ENCODE data around the gene PER1.

The PER1 gene, protein sequence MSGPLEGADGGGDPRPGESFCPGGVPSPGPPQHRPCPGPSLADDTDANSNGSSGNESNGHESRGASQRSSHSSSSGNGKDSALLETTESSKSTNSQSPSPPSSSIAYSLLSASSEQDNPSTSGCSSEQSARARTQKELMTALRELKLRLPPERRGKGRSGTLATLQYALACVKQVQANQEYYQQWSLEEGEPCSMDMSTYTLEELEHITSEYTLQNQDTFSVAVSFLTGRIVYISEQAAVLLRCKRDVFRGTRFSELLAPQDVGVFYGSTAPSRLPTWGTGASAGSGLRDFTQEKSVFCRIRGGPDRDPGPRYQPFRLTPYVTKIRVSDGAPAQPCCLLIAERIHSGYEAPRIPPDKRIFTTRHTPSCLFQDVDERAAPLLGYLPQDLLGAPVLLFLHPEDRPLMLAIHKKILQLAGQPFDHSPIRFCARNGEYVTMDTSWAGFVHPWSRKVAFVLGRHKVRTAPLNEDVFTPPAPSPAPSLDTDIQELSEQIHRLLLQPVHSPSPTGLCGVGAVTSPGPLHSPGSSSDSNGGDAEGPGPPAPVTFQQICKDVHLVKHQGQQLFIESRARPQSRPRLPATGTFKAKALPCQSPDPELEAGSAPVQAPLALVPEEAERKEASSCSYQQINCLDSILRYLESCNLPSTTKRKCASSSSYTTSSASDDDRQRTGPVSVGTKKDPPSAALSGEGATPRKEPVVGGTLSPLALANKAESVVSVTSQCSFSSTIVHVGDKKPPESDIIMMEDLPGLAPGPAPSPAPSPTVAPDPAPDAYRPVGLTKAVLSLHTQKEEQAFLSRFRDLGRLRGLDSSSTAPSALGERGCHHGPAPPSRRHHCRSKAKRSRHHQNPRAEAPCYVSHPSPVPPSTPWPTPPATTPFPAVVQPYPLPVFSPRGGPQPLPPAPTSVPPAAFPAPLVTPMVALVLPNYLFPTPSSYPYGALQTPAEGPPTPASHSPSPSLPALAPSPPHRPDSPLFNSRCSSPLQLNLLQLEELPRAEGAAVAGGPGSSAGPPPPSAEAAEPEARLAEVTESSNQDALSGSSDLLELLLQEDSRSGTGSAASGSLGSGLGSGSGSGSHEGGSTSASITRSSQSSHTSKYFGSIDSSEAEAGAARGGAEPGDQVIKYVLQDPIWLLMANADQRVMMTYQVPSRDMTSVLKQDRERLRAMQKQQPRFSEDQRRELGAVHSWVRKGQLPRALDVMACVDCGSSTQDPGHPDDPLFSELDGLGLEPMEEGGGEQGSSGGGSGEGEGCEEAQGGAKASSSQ (N-terminal part only)

GRCh38 chr17:8152112-8152775, at the start of gene PER1:
TSS of gene PER1 (minus strand) at chr17:8152404. CDS start at chr17:8150706, 1,698 bp downstream.
- peak; percentile 23 to 81 for DNase-seq

GRCh38 chr17:8192070-8192815, 40.0 kb upstream of the PER1 start:
- DNase-seq = peak; percentile 10 to 83

- DNase-seq = no peak
Observed at GRCh38 chr17:8190506-8190905, 38.3 kb upstream of the PER1 start.

DNA sequence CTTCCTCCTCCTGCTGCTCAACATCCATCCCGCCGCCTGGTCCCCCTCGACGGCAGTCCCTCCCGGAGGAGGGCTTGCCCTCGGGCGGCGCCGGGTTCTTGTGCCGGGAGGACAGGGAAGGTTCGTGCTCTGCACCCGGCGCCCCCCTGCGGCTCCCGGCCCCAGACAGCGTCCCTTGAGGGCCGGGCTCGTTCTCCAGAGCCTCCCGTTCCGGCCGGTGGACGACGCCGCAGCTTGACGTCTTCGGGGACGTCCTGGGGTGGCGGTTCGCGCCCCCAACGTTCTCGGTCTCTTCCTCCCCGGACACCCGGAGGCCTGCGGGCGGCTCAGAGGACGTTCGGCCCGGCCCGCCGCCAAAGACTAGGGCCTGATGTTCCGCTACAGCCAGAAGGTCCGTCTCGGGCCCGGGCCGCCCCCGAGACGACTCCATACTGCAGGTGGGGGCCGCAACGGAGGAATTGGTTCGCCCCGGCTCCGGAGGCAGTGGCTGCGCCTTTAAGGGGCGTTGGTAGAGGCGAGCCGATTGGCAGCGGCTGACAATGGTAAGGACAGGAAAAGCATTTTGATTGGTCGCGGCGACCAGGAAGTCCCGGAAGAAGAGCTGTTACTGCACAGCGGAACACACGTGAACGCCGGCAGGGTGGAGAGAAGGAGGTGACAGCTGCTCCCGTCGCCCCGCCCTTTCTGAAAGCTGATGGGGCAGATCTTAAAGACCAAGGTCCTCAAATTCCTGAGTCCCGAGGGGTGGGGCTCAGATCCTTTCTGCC, 37.7 kb upstream of the PER1 start, which contains the start of gene BORCS6:
TSS of gene BORCS6 (minus strand) at position 470 of the 767 bp plus-strand sequence. CDS start at position 430, 40 bp downstream.
- peak; percentile 72 to 99 for DNase-seq

DNA sequence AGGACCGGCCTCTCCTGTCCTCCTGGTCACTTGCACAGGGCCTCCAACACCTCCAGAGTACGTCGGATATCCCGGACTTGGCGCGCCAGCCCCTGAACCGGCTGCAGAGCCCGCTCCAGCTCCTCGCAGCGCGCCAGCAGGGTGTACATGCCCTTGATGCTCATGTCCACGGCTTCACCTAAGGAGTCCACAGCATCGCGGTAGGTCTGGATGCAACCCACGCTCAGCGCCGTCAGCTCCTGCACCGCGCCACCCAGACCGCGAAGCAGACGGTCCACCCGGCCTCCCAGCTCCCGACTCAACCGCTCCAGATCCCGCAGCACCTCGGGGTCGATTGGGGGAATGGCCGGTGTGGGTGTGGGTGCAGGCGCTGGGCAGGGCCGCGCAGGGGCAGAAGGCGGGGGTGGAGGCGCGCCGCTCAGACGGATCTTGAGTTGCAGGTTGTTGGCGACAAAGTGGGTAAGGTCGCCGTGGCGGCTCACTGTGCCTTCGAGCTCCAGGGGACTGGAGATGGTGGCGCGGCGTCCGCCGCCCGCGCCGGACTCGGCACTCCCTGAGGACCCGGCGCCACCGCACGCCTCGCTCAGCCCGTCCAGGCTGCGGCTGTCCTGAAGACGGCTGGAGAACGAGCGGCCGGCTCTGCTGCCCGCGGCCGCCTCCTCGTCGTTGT, 37.0 kb upstream of the PER1 start:
- DNase-seq = no peak

GRCh38 chr17:8188263-8188839, 36.1 kb upstream of the PER1 start:
- DNase-seq = no peak

- peak; percentile 83 to 95 for DNase-seq
Observed at GRCh38 chr17:8187517-8188262, 35.5 kb upstream of the PER1 start.

DNA sequence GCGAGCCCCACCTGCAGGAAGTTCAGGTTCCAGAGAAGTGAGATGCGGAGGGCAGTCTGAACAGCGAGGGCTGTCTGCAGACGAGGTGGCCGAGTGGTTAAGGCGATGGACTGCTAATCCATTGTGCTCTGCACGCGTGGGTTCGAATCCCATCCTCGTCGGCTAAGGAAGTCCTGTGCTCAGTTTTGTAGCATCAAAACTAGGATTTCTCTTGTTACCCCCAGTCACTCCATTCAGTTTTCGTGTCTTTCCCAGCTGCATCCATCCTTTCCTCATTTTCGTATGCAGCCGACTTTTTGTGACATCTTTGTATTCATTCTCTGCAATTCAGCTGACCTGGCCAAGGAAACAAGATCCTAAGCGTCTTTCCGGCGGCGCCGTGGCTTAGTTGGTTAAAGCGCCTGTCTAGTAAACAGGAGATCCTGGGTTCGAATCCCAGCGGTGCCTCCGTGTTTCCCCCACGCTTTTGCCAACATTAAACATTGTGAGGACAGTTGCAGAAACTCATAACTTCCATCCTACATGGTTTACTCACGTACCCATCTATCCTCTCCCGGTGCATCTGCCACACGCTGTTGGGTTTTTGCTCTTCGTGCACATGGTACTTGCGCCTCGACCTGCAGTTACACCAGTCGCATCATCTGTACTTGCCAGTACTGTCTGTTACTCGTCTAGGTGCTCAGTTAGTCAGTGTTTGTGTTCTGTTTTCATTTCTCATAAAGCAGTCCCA, 34.7 kb upstream of the PER1 start:
- peak; percentile 91 to 92 for DNase-seq

DNA sequence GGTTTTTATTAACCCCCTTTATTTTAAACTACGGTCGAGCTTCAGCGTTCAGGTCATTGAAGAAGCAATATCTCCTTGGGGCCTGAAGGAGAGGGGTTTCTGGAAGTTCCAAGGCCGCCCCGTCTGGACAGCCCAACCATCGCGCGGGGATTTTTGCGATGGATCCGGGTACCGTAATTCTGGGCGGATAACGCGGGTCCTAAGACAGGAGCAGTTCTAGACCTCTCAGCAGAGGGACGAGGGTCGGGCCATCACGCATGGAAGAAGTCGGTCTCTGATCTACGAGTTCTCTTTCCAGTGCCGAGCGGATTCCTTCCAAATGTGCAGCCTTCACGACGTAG, 34.2 kb upstream of the PER1 start:
- DNase-seq = no peak

- peak; percentile 50 to 92 for DNase-seq
Observed at GRCh38 chr17:8185582-8186445, 33.6 kb upstream of the PER1 start.

DNA sequence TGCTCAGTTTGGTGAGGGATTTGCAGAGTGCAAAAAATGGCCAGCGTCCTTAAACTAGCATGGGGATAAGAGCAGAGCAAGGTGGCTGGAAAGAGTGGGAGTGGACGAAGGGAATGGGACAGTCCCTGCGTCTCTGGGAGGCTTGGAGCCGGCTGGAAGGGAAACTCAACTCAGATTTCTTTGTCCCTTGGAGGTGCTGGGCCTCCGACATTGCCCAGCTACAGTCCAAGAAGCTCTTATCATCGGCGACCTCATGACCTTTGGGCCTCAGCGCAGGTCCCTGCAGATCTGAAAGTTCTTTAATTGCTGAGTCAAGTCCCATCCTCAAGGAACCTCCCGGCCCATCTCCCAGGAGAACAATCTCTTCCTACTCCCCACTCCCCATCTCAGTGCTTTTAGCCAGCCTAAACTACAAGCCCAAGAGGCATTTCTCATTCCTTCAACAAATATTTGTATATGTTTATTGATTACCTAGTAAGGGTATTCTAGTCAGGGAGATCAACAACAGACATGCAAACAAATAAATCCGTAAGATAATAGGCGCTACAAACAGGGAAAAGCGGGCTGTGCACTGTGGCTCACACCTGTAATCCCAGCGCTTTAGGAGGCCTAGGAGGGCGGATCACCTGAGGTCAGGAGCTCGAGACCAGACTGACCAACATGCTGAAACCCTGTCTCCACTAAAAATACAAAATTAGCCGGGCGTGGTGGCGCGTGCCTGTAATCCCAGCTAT, 25.0 kb upstream of the PER1 start:
- no peak for DNase-seq

DNA sequence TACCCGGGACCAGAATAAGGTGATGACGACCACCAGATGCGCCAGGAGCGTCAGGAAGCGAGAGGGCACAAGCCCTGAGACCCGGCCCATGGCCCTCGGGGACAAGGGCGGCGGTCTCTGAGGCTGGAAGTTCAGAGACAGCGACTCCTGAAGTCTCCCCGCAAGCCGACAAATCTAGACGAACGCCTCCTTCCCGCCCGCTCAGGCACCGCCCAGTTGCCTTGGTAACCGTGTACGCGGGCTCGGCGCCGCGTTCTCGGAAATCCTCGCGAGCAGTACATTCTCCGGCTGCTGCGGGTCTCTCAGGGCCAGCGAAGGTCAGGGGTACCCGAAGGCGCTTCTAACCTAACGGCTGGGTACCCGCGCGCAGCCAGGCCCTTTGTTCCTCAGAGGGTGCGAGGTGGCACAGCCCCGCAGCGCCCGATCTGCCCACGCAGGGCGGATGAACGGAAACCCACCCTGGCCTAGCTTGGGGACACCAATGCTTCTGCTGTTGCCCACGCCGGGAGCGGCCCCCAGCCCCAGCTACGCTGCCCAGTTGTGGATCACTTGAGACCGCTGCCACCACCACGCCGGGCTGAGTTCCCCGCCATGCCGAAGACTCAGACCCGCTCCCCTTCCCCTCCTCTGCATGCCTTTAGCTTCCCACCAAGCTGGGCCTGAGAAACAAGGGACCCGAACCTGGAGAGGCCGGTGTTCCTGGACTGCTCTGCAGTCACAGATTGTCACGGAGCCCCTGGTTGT, 24.2 kb upstream of the PER1 start, which contains the start of gene TMEM107:
TSS of gene TMEM107 (minus strand) at position 184 of the 744 bp plus-strand sequence. CDS start at position 90, 94 bp downstream.
- peak; percentile 67 to 75 for DNase-seq

DNA sequence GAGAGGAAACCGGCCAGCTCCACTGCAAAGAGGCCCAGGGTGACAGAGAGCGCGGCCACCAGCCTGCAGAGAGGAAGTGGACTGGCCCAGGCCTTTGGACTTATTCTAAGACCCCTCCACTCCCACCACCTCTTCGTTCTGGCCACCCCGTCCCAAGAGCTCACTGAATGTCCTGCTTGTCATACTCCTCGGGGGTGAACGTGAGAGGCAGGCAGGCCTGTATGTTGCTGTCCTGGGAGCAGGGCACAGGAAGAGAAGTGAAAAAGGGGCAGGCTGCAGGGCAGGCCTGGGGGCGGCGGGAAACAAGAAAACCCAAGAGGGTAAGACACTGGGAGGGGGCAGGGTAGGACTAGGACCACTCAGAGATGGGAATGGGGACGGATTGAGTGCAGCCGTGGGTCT, 23.6 kb upstream of the PER1 start:
- no peak for DNase-seq

GRCh38 chr17:8173871-8174322, 21.7 kb upstream of the PER1 start:
- no peak for DNase-seq

DNA sequence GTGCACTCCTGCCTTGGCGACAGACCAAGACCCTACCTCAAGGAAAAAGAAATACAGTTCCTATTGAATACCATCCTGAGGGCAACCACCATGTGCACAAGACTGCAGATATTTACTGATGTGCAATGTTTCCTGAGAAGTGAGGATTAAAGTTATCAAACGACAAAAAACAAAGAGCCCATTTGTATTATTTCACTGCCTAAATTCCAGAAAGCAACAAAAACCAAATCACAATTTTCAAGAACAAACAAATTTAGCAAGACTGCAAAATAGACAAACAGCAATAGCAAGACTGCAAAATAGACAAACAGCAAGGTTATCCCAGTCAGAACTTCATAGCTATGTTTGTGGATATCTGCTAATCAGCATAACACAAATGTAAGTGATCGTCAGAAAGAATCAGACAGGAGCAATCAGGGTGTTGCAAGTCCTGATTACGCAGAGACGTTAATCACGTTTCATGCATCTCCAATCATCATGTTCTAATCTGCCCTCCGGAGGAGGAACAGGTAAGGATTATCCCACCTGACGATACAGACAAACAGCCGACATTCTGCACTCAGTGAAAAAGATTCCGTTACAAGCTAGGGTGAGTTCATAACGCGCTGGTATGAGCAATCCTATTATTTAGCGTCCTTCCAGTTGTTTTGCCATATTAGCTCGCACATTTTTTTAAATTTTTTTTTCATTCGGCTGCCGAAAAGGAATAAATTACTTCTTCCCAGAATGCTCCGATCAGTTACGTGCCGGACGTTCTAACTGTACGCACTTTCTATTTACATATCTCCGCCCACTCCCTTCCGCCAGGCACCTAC, 21.1 kb upstream of the PER1 start:
- peak; percentile 55 to 90 for DNase-seq

Data from bone marrow (tissue), 2 donors.